Common myeloid progenitor, CD34-positive (primary cell): ENCODE measurements around the gene ADAMTS17.

Experiments used
- CTCF ChIA-PET: fragments of 350-600 bp; sonication (Branson Sonifier 250); formaldehyde crosslinking; loops from one replicate; lab custom pipeline; 2021; ENCODE audit warnings: antibody characterized with exemption; lab: Charles Lee
- POLR2A ChIA-PET: fragments of 350-600 bp; sonication (Branson Sonifier 250); formaldehyde crosslinking; loops from one replicate; lab custom pipeline; 2021; ENCODE audit warnings: antibody characterized with exemption; lab: Charles Lee
- DNase-seq, 3 donors: peaks; one replicate each; pipeline versions ENCODE4 v3.0.0 to v3.0.0-alpha.2; 2013
- H3K27ac ChIP-seq, 2 experiments: 1 replicate in 1 of 2; 2 replicates in 1 of 2; pipeline ENCODE4 v1.7.0; 2013; ENCODE audit warnings: inconsistent platforms in 2 of 2, low read length in 2 of 2, mild to moderate bottlenecking in 2 of 2, low read depth in 1 of 2, moderate library complexity in 1 of 2; ENCODE audit not compliant: severe bottlenecking in 2 of 2, insufficient read depth in 1 of 2, poor library complexity in 1 of 2
- H3K27me3 ChIP-seq, 5 experiments: replicated peaks in 2 of 5; 1 replicate in 3 of 5; 2 replicates in 2 of 5; pipeline versions ENCODE4 v1.6.1 to v1.7.0; 2013; ENCODE audit warnings: low read length in 4 of 5, mild to moderate bottlenecking in 2 of 5, moderate library complexity in 2 of 5, inconsistent platforms in 1 of 5; ENCODE audit not compliant: insufficient read depth in 5 of 5, control insufficient read depth in 4 of 5
- H3K36me3 ChIP-seq, 4 experiments: 1 replicate in 2 of 4; 2 replicates in 2 of 4; pipeline versions ENCODE4 v1.6.1 to v1.7.0; 2013; ENCODE audit warnings: low read length in 3 of 4, control low read depth in 1 of 4, mild to moderate bottlenecking in 1 of 4; ENCODE audit not compliant: control insufficient read depth in 4 of 4, insufficient read depth in 4 of 4
- H3K4me1 ChIP-seq, 4 experiments: 1 replicate in 3 of 4; 2 replicates in 1 of 4; pipeline versions ENCODE4 v1.6.1 to v1.7.1; 2013; ENCODE audit warnings: low read length in 3 of 4, mild to moderate bottlenecking in 3 of 4, control low read depth in 1 of 4, inconsistent platforms in 1 of 4, moderate library complexity in 1 of 4; ENCODE audit not compliant: control insufficient read depth in 4 of 4, insufficient read depth in 4 of 4; ENCODE audit errors: control extremely low read depth in 1 of 4
- H3K4me3 ChIP-seq, 7 experiments: 1 replicate in 4 of 7; 2 replicates in 3 of 7; pipeline versions ENCODE4 v1.5.1 to v1.7.0; 2013; ENCODE audit warnings: mild to moderate bottlenecking in 7 of 7, low read length in 6 of 7, moderate library complexity in 6 of 7, inconsistent platforms in 2 of 7, low read depth in 2 of 7, control low read depth in 1 of 7; ENCODE audit not compliant: insufficient read depth in 4 of 7, control insufficient read depth in 1 of 7; ENCODE audit errors: extremely low read depth in 1 of 7
- H3K9me3 ChIP-seq, 5 experiments: 1 replicate in 4 of 5; 2 replicates in 1 of 5; pipeline versions ENCODE4 v1.6.1 to v1.7.1; 2013; ENCODE audit warnings: low read length in 4 of 5, mild to moderate bottlenecking in 2 of 5, inconsistent platforms in 1 of 5, low read depth in 1 of 5, moderate library complexity in 1 of 5; ENCODE audit not compliant: control insufficient read depth in 4 of 5, insufficient read depth in 2 of 5; ENCODE audit errors: control extremely low read depth in 1 of 5
- WGBS: methylation state at CpG from one replicate; pipeline ENCODE4 v1.1.5; 2013; ENCODE audit not compliant: insufficient coverage; 5-methylcytosine and 5-hydroxymethylcytosine counted together

The ADAMTS17 gene

DNA sequence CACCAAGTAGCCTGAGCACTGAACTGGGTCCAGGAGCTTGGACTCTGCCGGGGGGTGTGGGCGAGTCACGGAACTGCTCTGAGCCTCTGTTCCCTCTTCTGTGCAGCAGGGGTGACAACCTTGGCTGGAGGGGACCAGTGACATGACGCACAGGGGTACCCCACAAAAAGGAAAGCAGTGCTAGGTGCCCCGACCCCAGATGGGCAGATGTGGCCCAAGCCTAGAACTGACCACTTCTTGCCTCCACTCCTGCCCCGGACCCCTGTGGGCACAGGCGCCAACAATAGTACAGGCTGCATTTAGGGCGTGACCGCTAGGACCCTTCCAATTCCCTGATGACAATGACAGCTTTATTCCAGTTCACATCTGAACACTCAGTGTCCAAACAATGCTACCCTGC is 352.7 kb downstream of the ADAMTS17 start:
- Histone ChIP-seq H3K4me1 (no peaks in the 10 kb centered on the region), H3K27me3 (peaks cover 0 to 37% (median 4%) of the 10 kb centered on the region in 5 experiments), H3K36me3 (no peaks in the 10 kb centered on the region), H3K27ac (no peak overlapping the region), H3K9me3 (peaks cover 0 to 4% (median 0%) of the 10 kb centered on the region in 5 experiments), H3K4me3 (no peak overlapping the region)
- 96% methylated on average over 8 of the region's 9 CpGs for WGBS
- no peak for DNase-seq
- CTCF ChIA-PET = interaction anchor here (1.2 kb wide), 1 partner anchor 11 kb away, joined by 3 read pairs; no protein-coding TSS in a partner anchor
- POLR2A ChIA-PET = no interaction called here

DNA sequence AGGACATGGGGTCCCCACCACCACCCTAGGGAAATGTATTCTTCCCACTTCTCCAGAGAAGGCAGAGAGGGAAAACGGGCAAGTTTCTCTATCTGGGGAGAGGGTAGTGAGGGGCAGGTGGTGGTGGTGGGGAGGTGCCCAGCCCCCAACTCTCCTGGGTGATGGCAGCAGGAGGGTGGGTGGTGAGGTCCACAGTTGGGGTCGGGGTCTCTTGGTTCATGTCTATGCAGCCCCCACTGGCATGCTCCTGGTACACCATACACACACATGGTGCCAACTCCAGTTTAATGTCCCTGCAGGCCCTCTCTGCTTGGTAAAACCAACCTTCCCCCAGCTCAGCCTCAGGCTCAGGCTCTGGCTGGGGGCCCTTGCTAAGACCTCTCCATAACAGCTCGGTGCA is 354.1 kb downstream of the ADAMTS17 start:
- CTCF ChIA-PET = no interaction called here
- no peak for DNase-seq
- Histone ChIP-seq H3K27me3 (peaks cover 0 to 42% (median 8%) of the 10 kb centered on the region in 5 experiments), H3K4me3 (no peak overlapping the region), H3K4me1 (no peaks in the 10 kb centered on the region), H3K36me3 (no peaks in the 10 kb centered on the region), H3K27ac (no peak overlapping the region), H3K9me3 (peaks cover 0 to 4% (median 0%) of the 10 kb centered on the region in 5 experiments)
- POLR2A ChIA-PET = no interaction called here
- 88% methylated on average over 1 of the region's 3 CpGs for WGBS

DNA sequence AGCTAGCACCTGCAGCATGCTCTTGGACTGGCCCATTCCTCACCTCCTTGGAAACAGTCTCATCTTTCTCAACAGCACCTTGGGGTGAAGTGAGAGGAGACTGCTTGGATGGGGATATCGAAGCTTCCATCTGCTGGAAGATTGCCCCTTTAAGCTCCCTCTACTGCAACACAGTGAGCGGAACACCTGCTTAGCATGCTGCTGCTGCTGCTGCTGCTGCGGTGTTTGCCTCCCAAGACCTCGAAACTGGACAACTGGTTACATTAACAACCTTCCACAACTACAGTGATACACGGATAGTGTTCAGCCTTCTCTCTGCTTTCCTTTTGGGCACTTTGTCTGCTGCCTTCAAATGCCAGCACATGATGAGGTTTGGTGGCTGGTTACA is 354.7 kb downstream of the ADAMTS17 start:
- Histone ChIP-seq H3K27me3 (peaks cover 0 to 48% (median 13%) of the 10 kb centered on the region in 5 experiments), H3K4me3 (no peak overlapping the region), H3K9me3 (peaks cover 0 to 4% (median 0%) of the 10 kb centered on the region in 5 experiments), H3K27ac (no peak overlapping the region), H3K4me1 (no peaks in the 10 kb centered on the region), H3K36me3 (no peaks in the 10 kb centered on the region)
- ChIA-PET POLR2A (no interaction called here), CTCF (no interaction called here)
- DNase-seq = no peak
- WGBS = 93% methylated on average over 3 of the region's 5 CpGs

DNA sequence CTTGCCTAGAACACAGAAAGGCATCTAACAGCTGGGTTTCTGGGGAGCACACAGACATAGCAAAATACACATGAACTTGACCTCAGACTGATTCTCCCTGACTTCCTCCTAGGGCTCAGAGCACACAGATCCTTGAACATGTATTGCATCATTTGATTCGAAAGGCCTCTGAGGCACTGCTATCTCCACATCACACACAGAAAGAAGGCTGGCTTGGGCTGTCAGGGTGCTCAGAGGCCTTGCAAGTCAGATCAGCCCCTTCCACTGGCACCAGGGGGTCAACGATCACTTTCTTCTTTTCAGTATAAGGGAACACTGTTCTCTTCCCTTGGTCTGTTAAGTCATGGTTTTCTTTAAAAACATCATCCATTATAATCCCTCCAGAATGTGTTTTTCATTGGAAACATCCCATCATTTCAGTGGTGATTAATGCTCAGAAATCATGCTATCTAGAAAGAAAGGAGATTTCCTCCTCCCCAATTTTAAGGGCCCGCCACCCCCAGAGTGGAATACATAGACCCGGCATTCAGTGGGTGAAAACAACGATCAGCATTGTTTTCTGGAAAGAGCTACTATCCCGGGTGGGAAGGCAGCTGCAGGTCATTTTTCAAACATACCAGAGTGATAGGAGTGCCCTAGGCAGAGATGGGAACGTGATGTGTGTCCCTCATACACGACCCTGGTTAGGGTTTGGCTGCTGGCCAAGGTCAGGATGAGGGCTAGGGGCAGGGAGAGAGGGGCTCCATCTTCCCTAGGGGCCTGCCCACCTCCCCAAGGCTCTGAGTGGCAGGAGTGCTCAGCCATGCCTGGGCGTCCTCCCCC is 355.3 kb downstream of the ADAMTS17 start:
- POLR2A ChIA-PET = no interaction called here
- 64% methylated on average over 5 of the region's 9 CpGs for WGBS
- CTCF ChIA-PET = no interaction called here
- no peak for DNase-seq
- peaks cover 0 to 4% (median 0%) of the 10 kb centered on the region in 5 experiments for H3K9me3 ChIP-seq
- H3K27me3 ChIP-seq = peaks cover 0 to 54% (median 15%) of the 10 kb centered on the region in 5 experiments
- no peaks in the 10 kb centered on the region for H3K4me1 ChIP-seq
- H3K36me3 ChIP-seq = no peaks in the 10 kb centered on the region
- H3K27ac ChIP-seq = no peak overlapping the region
- no peak overlapping the region for H3K4me3 ChIP-seq

DNA sequence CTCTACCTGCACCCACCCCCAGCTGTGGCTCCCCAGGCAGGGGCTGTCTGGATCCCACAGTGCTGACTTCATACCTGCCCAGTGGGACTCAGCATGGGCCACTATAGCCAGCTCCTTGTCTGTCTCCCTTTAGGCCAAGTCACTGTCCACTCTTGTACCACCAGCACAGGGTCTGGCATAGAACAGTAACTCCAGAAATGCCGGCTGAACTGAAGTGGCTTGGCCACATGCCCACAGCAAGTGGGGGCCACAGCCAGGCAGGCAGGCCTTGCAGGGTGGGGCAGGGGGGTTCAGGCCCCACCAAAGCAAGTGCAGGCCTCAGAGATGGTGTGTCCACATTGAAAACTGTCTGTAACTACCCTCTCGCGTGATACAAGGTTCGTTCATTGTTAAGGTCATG is 355.9 kb downstream of the ADAMTS17 start:
- POLR2A ChIA-PET = no interaction called here
- 98% methylated on average over 4 of the region's 4 CpGs for WGBS
- peaks cover 0 to 4% (median 0%) of the 10 kb centered on the region in 5 experiments for H3K9me3 ChIP-seq

DNA sequence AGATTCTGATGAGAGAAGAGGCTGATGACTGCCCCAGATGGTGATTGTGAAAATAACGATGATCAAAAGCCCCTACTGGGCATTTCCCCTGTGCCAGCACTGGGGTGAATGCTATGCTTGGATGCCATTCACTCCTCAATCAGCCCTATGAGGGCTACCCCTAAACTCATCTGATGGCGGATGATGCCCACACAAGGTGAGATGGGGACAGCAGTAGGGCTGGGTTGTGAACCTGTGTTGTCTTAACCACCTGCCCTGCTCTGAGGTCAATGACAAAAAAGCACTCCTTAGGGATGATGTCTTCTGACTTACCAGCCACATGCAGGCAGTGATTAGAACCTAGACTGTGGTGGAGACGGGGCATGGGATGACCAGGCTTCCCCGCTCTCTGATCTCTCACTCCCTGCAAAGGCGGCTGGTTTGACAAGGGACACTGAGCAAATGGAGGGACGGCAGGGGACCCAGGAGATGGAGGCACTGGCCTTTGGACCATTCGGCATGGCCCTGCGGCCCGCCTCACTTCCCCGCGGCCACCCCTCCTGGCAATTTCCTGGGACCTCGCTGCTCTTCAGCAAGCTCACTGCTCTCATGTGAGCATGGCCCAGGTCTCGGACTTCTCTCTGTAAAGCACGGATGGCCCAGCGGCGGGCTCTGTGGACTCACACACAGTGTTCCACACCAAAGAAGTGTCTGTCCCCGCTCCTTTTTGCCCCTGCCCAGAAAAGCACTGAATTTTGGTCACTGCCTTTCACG is 357.1 kb downstream of the ADAMTS17 start:
- Histone ChIP-seq H3K27ac (no peak overlapping the region), H3K4me3 (no peak overlapping the region), H3K27me3 (peaks cover 0 to 67% (median 15%) of the 10 kb centered on the region in 5 experiments), H3K4me1 (no peaks in the 10 kb centered on the region), H3K36me3 (no peaks in the 10 kb centered on the region), H3K9me3 (peaks cover 0 to 4% (median 0%) of the 10 kb centered on the region in 5 experiments)
- ChIA-PET CTCF (no interaction called here), POLR2A (no interaction called here)
- no peak for DNase-seq
- WGBS = 94% methylated on average over 16 of the region's 18 CpGs

More for the DNA sequence above, 355.9 kb downstream of the ADAMTS17 start:
- Histone ChIP-seq H3K4me3 (no peak overlapping the region), H3K36me3 (no peaks in the 10 kb centered on the region), H3K4me1 (no peaks in the 10 kb centered on the region), H3K27ac (no peak overlapping the region), H3K27me3 (peaks cover 0 to 60% (median 15%) of the 10 kb centered on the region in 5 experiments)
- no peak for DNase-seq
- CTCF ChIA-PET = no interaction called here

DNA sequence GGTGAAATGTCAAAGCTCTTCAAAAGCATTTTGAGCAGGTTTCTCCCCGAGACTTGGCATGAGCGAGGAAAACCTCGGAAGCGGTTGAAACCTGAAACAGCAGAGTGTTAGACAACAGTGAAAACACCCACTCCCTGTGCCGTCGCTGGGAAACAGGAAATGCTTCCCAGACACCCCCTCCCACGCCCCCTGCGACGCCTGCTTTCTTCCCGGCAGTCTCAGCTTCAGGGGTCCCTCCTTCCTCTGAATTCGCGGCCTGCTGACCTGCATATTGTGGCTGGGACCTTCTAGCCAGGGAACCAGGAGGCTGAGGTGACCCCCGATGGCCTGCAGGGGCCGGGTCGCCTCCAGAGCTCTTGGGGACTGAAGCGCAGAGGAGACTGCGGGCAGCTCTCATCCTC is 357.9 kb downstream of the ADAMTS17 start:
- DNase-seq = no peak
- ChIA-PET CTCF (no interaction called here), POLR2A (no interaction called here)
- peaks cover 0 to 67% (median 18%) of the 10 kb centered on the region in 5 experiments for H3K27me3 ChIP-seq
- H3K4me3 ChIP-seq = no peak overlapping the region
- no peaks in the 10 kb centered on the region for H3K4me1 ChIP-seq
- peaks cover 0 to 4% (median 0%) of the 10 kb centered on the region in 5 experiments for H3K9me3 ChIP-seq
- WGBS = 16% methylated on average over 13 of the region's 17 CpGs
- no peaks in the 10 kb centered on the region for H3K36me3 ChIP-seq
- no peak overlapping the region for H3K27ac ChIP-seq
